NCI-H524 treated with DMSO at 0.1 percent for 48 hours (cell line): ENCODE data around the gene FYN.
"Not testable (repeated sequence)": the region's sequence is repeated elsewhere in the genome, so short reads cannot be mapped to it uniquely, and the experiment has no call there.

Experiments
- DNase-seq: peaks from one replicate; lab custom pipeline; 2025; lab: John Stamatoyannopoulos, UW

FYN gene

DNA sequence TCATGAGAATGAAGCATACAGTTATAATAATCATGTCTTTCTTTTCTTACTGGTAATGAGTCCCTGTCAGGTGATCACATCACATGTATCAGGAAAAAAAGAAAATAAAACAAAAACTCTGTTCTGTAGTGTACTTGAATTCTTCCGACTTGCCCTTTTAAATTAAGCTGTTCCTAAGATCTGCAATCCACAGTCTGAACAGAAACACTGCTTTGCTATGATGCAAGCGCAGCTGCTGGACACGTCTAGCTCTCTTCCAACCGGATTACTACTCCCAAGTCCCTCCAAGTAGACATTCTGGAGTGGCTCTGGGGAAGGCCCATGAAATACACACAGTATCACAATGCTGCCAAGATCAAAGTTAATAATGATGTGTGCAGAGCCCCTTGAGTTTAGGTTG lies 83.7 kb downstream of the FYN start:
- DNase-seq = no peak

DNA sequence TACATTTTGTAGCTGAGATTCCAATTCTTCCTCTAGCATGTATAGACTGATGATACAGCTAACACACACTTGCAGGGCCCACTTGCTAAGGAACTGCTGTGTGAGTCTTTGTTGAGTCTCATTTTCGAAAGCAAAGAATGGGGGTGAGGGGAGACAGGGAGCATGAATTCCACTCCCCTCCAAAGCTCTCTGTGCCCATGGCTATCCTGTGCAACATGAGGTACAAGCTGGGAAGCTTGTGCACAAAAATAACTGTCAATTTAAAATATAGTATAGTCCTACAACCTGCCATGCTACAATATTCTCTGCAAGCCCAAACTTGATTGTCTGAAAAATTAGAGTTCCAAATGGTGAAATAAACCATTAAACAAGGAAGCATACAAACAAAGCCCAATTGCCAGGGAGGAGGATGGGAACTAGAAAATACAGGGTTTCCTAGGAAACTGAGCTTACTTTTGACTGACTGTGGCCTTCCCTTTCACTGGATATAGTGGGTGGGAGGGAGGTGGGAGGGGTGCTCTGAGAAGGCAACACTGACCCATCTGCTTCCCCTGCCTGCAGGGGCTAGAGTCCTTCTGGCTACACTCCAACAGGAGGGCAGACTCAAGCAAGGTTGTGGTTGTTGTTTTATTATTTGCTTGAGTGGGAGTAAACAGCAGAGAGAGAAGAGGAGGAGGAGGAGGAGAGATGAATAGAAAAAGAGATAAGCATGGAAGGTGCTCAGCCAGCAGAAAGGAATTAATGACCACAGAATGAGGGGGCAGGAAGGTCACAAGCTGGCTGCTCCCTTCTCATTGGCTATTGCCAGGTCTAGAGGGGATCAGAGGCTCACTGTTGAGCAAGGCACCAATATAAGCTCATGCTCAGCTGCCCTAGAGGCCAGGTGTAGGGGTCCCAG lies 84.6 kb downstream of the FYN start:
- peak; percentile 46 for DNase-seq

DNA sequence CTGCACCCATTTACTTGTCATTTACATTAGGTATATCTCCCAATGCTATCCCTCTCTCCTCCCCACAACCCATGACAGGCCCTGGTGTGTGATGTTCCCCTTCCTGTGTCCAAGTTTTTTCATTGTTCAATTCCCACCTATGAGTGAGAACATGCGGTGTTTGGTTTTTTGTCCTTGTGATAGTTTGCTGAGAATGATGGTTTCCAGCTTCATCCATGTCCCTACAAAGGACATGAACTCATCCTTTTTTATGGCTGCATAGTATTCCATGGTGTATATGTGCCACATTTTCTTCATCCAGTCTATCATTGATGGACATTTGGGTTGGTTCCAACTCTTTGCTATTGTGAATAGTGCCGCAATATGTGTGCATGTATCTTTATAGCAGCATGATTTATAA lies 87.1 kb downstream of the FYN start:
- DNase-seq = not testable (repeated sequence)

DNA sequence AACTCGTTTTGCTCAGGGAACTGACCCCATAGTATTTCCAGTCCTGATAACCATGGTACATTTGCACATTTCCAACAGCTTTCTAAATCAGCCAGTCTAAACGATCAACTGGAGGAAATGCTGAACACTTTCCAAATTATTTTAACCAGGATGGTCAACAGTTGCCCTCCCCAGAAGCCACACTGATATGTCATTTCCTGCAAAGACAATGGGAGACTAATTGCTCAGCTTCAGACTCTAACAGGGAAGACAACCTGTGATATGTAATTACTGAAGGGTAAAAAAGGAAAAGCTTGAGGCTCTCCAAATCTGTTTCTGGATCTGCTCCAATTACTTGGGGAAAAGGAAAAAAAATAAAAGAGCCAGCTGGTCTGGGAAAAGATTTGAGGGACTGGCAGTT lies 88.8 kb downstream of the FYN start:
- peak; percentile 25 for DNase-seq

DNA sequence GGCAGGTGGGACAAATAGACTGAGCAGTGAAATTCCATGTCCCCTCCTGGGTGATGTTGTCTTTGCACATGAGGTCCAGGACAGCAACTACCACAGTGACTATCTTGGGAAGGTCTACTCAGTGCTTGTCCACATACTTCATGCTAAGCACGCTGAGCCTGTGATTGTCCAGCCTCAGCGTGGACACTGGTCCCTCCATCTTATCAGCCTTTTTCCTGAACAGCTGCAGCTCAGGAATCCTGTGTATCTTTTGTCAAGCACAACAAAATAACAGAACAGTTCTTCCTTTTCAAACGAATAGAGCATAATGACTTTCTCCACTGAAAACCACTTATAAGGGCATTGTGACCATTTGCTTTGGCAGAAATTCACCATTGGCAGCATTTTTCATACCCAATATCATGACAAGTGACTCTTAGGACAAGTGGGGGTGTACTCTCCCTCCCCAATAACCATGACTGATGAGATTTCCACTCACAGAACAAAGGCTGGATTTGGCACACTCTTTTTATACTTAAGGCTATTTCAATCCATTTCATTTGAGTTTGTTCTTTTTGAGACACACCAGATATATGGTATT lies 90.3 kb downstream of the FYN start:
- DNase-seq = no peak

DNA sequence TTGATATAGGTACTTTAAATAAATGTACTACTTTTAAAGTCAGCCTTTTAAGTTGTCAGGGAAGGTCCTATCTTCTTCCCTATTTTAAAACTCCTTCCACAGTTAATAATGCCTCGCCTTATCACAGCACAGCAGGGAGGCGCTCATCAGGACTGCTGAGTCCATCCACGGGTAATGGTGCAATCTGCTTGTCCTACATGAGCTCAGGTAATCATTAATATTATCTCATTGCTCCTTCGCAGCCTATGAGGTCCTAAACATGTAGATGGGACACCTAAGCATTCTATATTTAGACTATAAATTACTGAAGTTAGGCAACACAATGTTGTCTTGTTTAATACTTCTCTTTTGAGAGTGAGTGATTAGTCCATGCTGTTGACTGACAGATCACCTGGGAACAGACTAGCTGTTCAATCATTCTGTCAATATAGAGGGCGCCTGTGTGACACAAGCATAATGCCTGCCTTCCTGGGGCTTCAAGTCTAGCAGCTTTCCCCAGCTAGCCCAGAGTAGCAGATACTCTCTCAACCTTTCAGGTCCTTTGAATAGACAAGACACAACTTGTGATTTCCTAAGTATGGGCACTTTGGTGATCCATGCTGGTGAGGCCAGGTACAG lies 91.0 kb downstream of the FYN start:
- DNase-seq = no peak

DNA sequence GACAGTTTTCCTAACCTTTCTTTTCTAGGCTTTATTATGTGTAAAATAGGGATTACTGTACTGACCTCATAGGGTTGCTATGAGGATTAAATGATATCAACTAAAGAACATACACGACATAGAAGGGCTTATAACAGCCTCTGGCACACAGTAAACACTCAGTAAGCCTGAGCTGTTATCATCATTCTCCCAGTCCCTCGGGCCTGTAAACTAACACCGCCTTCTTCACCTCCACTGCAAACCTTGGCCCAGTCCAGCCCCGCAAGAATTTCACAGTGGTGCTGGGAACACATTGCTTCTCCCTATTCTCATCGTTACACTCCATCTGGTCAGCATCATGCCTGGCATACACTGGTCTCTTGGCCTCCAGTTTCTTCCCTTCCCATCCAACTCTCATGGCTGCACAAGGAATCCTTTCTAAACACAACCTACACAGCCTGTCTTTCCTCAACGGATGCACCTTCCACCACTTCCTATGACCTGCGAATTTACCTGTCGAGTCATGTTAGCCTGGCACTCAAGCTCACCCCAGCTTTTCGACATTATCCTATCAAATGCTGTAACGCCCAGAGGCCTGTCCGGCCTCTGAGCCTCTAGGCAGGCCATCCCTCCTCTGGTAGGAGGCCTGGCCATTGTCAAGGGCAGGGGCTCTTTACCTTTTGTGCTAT lies 92.1 kb downstream of the FYN start:
- peak; percentile 14 for DNase-seq

DNA sequence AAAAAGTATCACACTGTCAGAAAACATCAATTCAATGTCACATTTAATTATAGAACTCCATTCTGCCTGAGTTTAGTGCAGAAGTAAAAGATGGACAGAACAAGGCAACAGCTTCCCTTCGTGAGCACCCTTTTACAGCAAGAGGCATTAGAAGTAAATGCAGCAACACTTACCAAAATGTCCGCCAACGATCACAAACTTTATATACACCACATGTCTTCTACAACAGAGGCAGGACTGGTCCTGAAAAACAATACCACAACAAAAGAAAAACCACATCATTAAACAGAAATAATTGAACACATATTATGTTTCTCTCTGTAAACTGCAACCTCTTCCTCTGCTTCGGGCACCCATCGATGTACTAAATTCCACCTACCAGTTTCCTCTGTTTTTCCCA lies 92.9 kb downstream of the FYN start:
- DNase-seq = no peak

DNA sequence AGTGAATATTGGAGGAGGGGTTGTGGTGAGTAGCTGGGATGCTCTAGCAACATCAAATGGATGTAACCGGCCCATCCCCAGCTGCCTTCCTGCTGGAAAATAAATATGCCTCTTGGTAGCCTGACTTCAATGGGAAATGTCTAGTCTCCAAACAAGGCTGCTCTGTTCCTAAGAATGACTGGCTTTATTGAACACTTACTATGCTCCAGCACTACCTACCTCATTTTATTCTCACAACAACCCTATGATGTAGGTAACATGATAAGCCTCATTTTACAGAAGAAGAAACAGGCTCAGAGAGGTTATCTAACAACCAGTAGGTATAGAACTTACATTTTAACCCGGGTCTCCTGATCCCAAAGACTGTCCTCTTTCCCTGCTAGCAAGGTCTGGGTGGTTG lies 93.6 kb downstream of the FYN start:
- DNase-seq = no peak

DNA sequence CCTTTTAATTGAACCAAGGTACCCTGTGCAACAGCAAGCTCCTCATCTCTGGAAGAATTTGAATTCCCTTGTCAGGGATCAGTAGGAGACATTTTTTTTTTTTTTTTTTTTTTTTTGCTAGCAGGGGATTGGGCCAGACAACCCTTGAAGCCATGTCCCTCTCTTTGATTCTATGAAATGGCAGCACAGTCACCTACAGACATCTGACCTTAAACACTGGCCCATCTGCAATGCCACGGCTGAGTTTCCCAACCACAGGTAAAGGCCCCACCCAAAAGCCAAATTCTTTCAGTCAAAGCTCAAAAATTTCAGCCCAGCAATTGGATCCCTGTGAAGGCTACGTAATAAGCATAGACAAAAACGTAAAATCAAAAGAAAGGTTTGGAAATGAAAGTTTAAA lies 94.2 kb downstream of the FYN start:
- no peak for DNase-seq

DNA sequence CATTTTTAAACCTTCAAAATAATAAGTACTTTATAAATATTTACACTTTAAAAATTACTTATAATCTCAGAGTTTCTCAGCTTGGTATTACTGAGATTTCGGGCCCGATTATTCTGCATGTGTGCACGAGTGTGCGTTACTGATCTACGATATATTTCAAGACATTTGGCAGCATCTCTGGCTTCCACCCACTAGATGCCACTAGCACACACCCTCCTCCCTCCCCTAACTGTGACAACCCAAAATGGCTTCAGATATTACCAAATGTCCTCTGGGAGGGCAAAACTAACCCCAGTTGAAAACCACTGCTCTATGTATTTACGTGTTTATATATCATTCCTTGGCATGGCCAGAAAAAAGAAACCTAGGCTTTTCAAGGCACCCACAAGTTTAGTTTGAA lies 95.9 kb downstream of the FYN start:
- peak; percentile 66 for DNase-seq

DNA sequence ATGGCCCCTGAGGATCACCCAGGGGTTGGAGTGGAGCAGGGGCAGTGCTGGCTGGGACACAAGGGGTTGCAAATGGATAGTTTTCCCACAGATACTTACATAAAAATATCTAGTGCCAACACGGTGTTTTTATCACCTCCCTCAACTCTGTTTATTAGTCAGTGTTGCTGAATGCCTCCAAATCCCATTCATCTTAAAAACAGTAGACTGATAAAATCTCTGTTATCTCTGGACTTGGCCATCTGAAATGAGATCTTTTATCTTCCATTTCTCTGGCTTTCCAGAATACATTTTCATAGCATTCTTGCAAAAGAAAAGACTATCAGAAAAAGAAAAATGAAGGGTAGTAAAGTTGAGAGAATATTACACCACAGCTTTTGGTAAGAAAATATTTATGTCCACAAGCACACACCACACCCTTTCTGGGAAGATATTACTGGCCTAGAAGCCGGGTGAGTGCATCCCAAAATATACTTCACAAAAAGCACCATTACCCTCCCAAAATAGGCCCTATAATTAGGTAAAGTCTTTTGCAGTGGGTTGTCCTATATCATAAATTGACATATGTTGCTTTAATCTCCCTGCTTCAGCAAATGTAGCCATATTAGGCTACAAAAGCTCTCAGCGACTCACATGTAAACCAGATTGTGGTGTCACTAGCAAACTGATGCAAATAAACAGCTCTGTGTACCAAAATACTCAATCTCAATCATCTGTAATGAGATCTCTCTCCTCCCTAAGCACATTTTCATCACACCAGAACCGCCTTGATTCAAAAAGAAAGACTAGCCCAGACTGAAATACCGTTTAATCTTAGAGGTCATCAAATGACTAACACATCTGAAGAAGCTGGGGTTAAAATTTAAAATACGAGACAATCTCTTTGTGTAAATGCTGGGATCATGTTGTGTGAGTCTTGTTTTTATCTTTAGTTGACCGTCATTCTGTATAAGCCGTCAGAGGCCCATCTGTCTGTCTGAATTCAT lies 96.7 kb downstream of the FYN start:
- DNase-seq = peak; percentile 49

DNA sequence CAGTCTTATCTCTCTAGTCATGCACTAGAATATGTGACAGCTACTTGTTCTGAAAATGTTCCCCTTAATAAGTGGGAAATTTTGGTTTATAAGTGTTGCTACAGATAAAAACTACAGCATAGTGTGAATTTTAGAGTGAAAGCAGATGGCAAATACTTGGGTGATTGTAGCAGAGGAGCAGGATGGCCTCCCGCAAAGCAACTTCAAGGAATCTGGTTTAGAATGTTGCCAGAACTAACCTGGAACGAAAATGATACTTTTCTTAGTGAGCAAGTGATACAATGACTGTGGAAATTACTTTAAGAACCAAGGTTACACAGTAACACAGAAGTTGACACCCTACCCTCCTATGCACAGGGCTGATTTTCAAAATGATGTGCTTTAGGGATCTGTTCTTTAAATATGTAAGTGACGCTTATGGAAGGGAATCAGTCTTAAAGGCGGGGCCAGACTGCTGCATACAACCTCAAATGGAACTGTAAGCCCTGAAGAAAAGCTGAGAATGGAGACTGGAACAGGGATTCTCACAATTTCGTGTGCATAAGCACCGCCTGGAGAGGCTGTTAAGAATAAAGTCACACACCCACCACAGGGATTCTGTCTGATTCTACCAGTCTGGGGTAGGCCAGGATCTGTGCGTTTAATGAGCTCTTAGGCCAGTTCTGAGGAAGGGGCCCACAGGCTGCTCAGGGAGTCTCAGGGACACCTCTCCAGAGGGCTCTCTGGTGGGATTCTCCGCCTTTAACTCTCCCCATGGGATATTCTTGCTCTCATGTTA lies 97.9 kb downstream of the FYN start:
- no peak for DNase-seq

DNA sequence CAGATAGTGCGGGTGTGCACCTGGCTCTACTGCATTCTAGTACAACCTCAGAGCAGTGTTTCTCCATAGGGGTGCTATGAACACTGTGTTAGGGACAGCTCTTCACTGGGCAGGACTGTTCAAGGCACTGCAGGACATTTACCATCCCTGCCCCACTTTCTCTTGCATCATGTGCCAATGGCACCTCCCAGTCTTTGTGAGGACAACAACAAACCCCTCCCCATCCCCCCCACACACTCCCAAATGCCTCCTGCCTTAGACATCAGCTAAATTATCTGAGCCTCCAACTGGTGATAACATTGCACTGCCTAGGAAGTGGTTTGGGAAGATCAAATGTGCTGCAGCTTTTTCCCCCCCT lies 98.9 kb downstream of the FYN start:
- DNase-seq = no peak

DNA sequence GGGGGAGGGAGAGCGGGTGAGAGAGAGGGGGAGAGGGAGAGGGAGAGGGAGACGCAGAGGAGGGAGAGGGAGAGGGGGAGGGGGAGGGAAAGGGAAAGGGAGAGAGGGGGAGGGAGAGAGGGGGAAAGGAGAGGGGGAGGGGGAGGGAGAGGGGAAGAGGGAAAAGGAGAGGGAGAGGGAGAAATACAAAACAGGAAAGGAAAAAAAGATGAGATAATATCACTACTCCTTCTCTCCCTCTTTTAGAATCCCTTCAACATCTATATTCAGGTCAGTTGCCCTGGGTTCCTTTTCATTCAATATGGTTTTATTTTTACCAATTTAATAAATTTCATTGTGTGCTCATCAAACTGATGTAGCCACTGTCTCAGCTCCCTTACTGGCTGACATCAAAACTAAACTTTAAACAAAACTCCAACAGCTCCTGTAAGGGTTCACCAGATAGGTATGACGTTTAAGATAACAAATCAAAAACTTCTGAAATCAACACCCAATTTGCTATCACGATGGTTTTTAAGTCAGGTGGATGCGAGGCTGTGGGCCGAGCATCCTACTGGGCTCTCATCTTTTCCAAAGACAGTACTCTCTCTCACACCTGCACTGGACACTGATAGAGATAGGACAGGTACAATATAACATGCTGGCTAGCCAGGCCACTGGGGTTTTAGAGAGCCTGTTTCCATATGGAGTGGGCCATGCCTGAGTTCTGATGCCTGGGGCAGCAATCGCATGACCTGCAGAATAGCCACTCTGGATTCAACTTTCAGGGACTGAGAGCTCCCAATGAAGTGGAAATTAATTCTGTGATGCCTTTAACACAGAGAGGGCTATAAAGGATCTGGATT lies 99.5 kb downstream of the FYN start:
- no peak for DNase-seq

DNA sequence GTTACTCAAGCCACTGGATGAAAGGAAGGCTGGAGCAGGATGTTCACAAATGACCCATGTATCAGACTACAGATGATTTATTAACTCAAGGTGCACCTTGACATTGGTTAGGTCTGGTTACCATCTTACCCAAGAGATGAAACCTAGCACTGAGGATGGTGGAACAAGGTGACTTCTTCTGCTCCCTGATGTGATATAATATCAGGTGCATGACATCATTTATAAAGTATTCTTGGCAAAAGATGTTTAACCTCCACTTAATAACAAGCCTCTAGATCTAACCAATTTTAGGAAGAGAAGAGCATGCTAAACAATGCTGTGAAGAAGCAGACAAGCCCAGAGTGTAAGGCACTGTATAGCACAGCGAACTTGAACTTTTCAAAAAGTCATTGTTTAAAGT lies 100.9 kb downstream of the FYN start:
- DNase-seq = no peak

DNA sequence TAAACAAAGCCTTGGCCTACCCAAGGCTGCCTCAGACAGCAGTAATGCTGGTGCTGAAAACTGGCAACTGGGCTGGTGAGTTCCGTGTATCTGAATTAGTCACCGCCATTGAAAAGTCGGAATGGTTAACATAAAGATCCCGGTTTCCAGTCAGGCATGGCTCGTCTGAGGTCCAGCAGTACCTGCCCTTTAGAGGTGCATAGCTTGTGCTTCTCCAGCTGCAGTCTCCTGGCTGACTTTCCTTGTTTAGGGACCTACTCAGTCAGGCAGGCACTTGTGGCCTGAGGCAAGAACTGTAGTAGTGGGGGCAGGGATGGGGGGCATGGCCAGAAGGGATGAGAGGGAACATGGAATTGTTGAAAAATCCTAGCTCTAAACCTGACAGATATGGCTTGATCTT lies 101.6 kb downstream of the FYN start:
- no peak for DNase-seq

DNA sequence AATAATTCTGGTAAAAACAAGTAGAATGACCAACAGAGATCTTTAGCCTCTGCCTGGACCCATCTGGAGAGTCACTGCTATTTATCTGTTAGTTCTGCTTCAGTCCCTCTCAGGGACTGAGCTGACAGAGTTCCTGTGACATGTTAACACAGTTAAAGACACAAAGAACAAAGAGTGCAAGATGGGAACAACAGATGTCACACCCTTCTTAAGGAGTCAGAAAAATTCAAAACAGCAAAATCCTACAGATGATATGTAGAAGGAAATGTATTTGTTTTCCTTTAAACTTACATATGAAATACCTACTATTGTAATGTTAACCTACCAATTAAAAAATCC lies 102.2 kb downstream of the FYN start:
- DNase-seq = peak; percentile 8

DNA sequence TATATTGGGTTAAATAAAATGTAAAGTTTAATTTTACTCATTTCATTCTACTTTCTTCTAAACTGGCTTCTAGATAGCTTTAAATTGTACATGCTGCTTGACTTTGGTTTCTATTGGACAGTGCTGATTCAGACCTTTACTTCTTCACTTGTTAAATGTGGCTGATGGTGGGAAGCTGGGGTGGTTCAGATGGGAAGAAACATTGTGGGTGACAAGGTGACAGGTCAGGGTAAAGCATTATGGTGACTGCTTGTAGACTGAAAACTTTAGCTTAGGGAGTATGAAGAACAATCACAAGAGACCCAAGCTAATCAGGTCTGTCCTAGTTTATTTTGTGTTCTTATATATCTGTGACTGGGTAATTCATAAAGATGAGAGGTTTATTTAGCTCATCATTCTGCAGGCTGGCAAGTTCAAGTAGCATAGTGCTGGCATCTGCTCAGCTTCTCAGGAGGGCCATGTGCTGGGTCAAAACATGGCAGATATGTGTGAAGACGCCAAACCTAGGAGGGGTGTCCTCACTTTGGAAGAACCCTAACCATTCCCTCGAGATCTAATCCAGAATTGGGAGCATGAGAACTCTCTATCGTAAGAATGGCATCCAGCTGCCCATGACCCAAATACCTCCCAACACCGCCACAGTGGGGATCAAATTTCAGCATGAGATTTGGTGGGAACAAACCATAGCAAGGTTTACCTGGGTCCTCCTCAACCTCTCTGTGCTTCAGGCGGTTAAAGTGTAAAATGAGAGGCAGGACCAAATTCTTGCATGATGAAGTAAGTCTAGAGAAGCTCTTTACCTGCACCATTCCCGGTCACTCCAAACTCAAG lies 102.8 kb downstream of the FYN start:
- DNase-seq = no peak
